HG02571 (cell line): ENCODE data around the gene UPP2.

Experiments used
- ATAC-seq: cut with Tn5 transposase; IDR thresholded peaks from one replicate; pipeline ENCODE4 v1.9.1; 2021; ENCODE audit warnings: mild to moderate bottlenecking, moderate library complexity; ENCODE audit not compliant: unreplicated experiment

The UPP2 gene

DNA sequence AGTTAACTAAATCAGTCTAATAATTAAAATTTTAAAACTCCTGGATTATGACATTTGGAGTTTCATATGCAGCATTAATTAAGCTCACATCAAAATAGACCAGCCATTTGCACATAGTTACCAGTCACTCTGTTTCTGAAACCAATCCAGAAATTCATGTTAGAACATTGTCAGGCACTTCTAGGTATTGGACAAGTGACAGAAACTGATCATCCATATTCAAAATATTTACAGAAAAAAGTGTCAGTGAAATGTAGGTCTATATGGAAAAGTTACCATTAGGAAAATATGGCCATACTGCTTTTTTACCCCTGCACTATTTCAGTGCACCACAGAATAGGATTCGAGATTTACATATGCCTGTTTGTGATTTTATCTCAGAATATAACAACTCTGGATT lies 33.4 kb downstream of the UPP2 start:
- no peak for ATAC-seq

GRCh38 chr2:158138255-158138654 lies 36.6 kb downstream of the UPP2 start:
- no peak for ATAC-seq

DNA sequence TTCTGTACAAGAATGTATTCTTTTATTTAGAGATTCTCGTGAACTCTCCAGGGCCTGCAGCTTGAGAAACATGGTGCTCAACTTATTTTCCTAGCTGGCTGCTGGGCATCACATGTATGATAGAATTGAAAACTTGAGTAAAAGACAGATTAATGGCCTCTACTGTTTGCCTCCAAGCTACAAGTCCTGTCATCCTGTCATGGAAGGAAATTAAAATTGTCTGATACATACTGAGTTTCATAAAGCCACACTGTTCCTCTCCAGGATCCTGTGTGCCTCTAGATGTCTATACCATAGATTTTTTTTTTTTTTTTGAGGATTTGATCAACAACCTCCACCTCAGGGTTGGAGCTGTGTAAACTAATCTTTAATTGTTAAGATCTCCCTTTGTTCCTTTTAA lies 38.5 kb downstream of the UPP2 start:
- ATAC-seq: no peak

DNA sequence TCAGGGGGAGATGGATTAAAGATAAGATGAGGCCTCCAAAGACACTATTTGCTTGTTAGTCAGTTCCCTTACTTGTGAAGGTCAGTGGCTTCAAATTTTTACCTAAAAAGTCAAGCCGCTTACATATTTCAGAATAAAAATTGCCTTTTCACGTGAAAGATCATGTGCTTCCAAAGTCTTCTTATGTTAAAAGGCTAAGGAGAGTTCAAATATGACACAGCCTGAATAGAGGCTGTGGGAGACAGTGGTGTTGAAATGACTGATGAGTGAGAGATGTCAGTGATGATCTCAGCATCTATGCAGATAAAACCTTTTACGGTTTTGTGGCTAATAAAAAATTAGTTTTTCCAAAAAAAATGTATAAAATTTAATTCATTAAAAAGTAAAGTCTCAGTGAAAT lies 40.5 kb downstream of the UPP2 start:
- ATAC-seq: no peak

GRCh38 chr2:158142568-158143332 lies 41.1 kb downstream of the UPP2 start:
- ATAC-seq: no peak

- ATAC-seq: no peak
Observed at GRCh38 chr2:158143703-158144360, 42.2 kb downstream of the UPP2 start.

DNA sequence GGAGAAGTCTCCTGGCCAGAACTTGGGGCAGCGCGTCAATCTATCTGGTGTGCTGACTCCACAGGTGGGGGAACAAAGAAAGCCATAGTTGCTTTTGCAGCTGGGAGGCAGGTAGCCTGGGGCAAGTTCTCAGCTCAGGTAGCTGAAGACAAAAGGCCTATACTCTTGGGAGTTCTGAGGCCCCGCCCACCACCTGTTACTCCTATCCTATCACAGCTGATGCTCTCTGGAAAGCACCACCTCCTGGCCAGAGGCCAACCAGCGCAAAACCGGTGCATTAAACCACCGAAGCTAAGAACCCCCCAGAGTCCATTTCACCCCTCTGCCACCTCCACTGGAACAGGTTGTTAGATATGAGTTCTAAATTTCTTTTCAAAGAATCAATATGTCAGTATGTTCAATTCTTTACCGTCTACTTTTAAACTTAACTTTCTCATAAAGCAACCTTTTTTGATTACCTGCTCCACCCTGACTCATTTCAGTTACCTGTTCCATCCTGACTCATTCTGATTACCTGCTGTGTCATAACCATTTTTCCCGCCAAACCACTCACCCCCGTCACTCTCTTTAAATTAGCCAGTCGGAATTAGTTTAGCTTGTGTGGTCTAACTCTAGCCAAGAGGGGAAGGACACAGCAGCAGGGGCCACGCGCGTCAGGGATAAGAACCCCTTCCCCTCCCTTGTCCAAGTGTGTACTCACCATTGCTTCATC lies 43.4 kb downstream of the UPP2 start:
- ATAC-seq: no peak

DNA sequence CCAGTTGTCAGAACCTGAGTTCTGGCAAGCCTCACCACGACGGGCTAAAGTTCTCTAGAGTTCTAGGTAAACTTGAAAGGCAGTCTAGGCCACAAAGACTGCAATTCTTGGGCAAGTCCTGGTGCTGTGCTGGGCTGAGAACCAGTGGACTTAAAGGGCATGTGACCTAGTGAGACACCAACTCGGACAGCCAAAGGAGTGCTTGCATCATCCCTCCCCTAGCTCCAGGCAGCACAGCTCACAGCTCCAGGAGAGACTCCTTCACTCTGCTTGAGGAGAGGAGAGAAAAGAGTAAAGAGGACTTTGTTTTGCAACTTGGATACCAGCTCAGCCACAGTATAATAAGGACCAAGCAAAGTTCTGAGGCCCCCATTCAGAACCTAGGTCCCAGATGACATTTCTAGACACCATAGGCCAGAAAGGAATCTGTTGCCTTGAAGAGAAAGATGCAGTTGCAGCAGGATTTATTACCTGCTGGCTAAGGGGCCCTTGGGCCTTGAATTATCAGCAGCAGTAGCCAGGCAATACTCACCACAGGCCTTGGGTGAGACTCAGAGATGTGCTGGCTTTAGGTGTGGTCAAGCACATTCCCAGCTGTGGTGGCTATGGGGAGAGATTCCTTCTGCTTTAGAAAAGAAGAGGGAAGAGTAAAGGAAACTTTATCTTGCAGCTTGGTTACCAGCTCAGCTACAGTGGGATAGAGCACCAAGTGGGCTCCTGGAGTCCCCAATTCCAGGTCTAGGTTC lies 51.8 kb downstream of the UPP2 start:
- ATAC-seq: no peak

GRCh38 chr2:158154596-158154995 lies 52.9 kb downstream of the UPP2 start:
- no peak for ATAC-seq

DNA sequence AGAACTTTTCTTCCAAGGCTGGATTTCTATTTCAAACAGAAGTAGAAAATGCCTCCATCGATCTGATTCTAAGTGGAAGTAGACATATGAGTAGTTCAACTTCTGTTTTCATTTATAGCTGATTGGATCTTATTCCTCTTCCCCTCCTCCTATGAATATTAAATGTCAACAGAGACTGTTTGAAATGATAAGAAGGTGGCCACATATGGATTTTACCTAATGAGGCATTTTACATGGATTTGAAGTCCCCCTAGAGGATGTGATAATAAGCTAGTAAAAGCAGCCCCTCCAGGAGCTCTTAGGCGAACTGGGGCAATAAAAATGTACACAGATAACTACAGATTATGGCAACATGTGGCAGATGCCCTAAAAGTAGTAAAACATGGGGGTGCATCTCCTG lies 71.0 kb downstream of the UPP2 start:
- ATAC-seq: no peak

DNA sequence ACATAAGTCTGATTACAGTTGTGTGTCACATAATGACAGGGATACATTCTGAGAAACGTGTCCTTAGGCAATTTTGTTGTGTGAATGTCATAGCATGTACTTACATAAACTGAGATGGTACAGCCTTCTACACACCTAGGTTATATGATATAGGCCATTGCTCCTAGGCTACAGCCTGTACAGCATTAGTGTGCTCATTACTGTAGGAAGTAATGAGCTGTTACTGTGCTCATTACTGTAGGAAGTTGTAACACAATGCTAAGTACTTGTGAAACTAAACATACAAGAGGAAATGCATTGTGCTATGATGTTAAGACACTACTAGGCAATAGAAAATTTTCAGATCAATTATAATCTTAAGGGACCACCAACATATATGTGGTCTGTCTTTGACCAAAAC lies 72.8 kb downstream of the UPP2 start:
- ATAC-seq: no peak

DNA sequence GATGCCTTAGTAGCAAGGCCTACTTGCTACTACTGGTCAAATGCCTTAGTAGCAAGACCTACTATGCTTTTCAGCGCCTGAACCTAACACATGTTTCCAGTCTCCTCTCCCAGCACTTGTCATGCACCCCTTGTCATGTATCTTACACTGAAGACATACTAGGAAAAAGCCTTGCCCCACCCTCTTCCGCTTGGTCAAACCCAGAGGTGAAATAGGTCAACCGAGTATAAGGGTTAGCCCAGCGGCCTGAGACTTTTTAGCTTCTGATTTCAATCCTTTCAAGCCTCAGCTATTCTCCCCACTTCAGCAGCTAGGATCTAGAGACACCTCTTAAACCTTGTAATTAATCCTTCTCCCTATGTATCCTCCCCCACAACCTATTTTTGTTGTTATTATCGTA lies 73.3 kb downstream of the UPP2 start:
- no peak for ATAC-seq

DNA sequence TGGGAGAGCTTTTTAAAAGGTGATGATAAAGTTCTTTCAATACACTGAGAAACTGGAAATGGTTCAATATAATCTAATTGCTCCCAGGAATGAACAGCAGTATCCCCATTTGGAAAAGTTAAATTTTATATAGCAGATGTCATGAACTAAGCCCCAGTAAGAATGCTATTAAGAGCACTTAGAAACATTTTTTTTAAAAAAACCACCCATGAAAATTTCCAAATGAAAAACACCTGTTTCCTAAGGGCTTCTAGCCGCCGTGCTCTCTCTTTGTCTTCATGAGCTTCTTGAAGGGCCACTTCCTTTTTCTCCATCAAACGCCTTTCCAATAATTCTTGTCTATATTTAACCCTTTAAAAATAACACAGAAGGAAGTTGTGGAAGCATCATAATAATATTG lies 77.0 kb downstream of the UPP2 start:
- ATAC-seq: no peak

DNA sequence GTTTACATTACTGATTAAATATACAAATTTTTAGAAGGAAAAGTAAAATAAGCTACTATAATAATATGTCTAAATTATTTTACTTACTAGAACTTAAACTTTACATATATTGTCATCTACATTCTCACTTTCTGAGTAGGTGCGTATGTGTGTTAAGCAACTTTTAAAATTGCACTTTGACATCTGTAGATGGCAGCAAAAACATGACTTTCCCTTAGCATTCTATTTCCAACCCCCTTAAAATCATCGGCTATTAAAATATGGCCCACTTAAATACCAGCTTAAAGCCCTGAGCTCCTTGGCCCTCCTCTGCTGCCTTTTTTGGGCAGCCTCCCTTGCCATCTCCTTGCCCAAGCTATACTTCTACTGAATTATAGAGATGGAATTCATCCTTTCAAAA lies 78.0 kb downstream of the UPP2 start:
- no peak for ATAC-seq

- ATAC-seq: no peak
Observed at GRCh38 chr2:158181171-158181570, 79.5 kb downstream of the UPP2 start.

- ATAC-seq: no peak
Observed at GRCh38 chr2:158182676-158183295, 81.1 kb downstream of the UPP2 start.

- ATAC-seq: no peak
Observed at GRCh38 chr2:158184001-158184400, 82.3 kb downstream of the UPP2 start.

DNA sequence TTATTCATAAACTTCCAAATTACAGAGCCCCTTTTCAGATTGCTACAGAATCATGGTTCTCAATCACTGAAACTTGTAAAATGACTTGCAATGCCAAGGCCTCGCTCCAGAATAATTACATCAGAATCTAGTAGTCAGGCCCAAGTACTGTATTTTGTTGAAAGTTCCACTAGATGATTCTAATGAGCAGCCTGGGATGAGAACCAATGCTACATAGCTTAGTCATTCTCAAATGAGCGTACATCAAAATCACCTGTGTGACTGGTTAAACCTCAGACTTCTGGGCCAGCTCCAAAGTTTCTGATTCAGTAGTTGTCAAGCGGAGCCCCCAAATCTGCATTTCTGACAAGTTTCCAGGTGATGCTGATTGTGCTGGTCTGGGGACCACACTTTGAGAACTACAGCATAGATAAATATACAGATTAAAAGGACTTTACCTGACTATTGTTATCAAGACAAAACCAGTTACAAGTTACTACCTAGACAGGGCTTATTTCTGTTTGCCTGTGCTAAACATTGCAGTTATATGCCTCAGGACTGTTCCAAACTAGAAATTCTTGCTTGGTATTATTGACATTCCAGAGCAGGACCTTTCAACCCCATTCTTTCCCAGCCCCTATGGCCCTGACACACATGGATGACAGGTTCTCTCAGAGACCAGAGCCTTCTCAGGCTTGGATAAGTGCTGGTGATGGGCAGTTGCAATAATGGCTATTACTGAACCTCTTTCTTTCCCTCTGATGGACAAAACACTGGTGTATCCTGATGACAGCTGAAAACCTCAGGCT lies 83.1 kb downstream of the UPP2 start:
- no peak for ATAC-seq
